Activated CD4-positive, alpha-beta T cell treated with anti-CD3 and anti-CD28 coated beads, Interleukin-2, amount 10 ng/mL, durations not matched to agents 24 days and 14 days (primary cell): ENCODE measurements around the gene MAPK9. TPM values are rescaled to one million over a fixed set of nuclear protein-coding genes. Genes with fewer than 3 reads are reported as not detected.

ENCODE experiments used
- DNase-seq: peaks from one replicate; pipeline ENCODE4 v3.0.0; 2022
- H3K27ac Mint-ChIP-seq: one replicate; pipeline ENCODE4 v1.8.0; 2022; ENCODE audit warnings: mild to moderate bottlenecking, mixed read lengths
- H3K27me3 Mint-ChIP-seq: one replicate; pipeline ENCODE4 v1.8.0; 2022; ENCODE audit warnings: mixed read lengths
- H3K36me3 Mint-ChIP-seq: one replicate; pipeline ENCODE4 v1.8.0; 2022; ENCODE audit warnings: low read depth, mild to moderate bottlenecking, mixed read lengths
- H3K4me1 Mint-ChIP-seq: one replicate; pipeline ENCODE4 v1.8.0; 2021; ENCODE audit warnings: mixed read lengths
- H3K4me3 Mint-ChIP-seq: one replicate; pipeline ENCODE4 v1.8.0; 2022; ENCODE audit warnings: mild to moderate bottlenecking, moderate library complexity, mixed read lengths
- H3K9me3 Mint-ChIP-seq: one replicate; pipeline ENCODE4 v1.8.0; 2021; ENCODE audit warnings: mixed read lengths
- intact Hi-C: fragments of 100-400 bp; cut with micrococcal nuclease; formaldehyde crosslinking; loops from one replicate; pipeline ENCODE4 v1.15.1; 2023
- total RNA-seq: library from RNA; stranded (reverse); gene quantifications from 2 replicates; pipeline ENCODE4 v1.2.3, GENCODE V29; 2022

Gene MAPK9
- total RNA-seq, 1 donor from 2014 or later = 44.5 TPM

DNA sequence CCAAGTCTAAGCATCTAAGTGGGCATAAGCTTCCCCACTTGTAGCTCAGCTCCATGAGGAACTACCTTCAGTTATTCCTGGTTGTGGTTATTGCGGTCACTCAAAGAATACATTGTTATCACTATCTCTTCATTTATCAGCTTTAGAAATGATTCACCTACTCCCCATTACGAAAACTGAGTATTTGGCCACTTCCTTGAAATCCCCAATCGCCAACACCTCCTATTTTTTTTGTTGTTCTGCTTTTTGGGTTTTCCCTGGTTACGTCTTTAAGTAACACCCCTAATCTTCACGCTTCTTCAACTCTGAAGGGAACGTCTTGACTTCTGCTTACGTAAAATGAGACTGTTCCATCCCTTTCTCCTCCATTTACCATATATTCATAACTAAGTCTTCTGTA is 20.7 kb downstream of the MAPK9 start:
- intact Hi-C loops = no loop called here
- no peak overlapping the region for H3K4me3 Mint-ChIP-seq
- peaks cover 25% of the 10 kb centered on the region for H3K9me3 Mint-ChIP-seq
- H3K4me1 Mint-ChIP-seq = no peaks in the 10 kb centered on the region
- H3K27me3 Mint-ChIP-seq = no peaks in the 10 kb centered on the region
- H3K27ac Mint-ChIP-seq = no peak overlapping the region
- peaks cover 61% of the 10 kb centered on the region for H3K36me3 Mint-ChIP-seq
- no peak for DNase-seq

DNA sequence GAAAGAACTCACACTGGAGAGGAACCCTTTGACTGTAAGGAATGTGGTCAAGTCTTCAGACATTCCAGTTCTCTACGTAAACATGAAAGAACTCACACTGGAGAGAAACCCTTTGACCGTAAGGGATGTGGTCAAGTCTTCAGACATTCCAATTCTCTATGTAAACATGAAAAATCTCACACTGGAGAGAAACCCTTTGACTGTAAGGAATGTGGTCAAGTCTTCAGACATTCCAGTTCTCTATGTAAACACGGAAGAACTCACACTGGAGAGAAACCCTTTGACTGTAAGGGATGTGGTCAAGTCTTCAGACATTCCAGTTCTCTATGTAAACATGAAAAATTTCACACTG is 32.6 kb downstream of the MAPK9 start:
- intact Hi-C loops = no loop called here
- peaks cover 34% of the 10 kb centered on the region for H3K9me3 Mint-ChIP-seq
- no peak for DNase-seq
- no peaks in the 10 kb centered on the region for H3K4me1 Mint-ChIP-seq
- H3K36me3 Mint-ChIP-seq = peaks cover 87% of the 10 kb centered on the region
- no peaks in the 10 kb centered on the region for H3K27me3 Mint-ChIP-seq
- H3K4me3 Mint-ChIP-seq = no peak overlapping the region
- no peak overlapping the region for H3K27ac Mint-ChIP-seq

DNA sequence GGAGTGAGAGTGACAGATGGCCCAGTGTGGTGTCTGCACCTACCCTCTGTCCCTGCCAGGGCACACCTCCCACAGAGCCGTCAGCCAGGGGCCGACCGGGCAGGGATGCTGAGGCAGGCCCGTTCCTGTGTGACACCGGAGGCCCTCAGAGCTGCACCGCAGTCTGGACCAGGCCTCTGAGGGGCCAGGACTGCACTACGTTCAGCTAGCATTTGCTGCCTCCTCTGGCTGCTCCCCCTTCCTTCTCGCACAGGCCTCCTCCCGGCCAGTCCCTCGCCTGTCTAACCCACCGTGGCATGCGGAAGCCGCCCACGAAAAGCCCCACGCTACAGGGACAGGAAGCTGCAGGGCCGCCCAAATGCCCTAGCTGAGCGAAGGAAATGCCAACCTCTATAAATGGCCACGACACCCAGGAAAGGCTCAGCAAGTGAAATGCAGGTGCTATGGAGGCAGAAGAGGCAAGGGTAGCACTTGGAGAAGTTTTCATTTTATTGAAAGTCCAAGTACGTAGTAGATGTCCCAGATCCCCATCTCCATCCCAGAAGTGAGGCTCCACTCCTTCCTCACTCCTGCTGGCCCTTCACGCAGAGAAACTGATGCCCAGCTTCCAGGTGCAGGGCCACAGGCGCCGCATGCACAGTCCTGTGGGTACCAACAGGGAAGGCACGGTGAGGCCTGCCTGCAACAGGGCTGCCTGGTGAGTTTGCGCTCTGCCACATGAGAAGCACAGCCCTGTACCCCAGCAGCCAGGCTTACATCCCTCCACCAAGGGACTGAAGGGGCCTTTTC is 38.7 kb downstream of the MAPK9 start:
- Mint-ChIP-seq H3K9me3 (peaks cover 21% of the 10 kb centered on the region), H3K36me3 (peaks cover 80% of the 10 kb centered on the region), H3K4me3 (no peak overlapping the region), H3K27ac (no peak overlapping the region), H3K4me1 (no peaks in the 10 kb centered on the region), H3K27me3 (no peaks in the 10 kb centered on the region)
- intact Hi-C loops = no loop called here
- no peak for DNase-seq

DNA sequence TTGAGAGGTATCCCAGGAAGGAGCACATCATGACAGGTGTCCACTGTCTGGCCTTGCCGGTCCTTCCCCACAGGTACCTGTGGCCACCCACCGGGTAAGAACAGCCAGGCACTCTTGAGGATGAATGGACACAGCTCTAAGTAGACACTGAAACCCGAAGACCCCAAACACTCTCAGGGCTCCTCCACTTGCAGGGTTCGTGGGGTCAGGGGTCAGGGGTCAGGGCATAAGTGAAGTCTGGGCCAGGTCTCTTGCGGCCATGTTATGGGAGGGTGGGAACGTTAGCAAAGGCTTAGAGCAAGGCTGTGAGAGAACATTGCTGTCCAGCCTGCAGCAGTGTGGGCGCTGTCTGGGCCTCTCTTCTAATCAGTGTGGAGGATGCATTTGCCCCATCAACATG is 40.0 kb downstream of the MAPK9 start:
- Mint-ChIP-seq H3K9me3 (peaks cover 30% of the 10 kb centered on the region), H3K4me3 (no peak overlapping the region), H3K27ac (no peak overlapping the region), H3K27me3 (no peaks in the 10 kb centered on the region), H3K36me3 (peaks cover 80% of the 10 kb centered on the region), H3K4me1 (no peaks in the 10 kb centered on the region)
- DNase-seq = no peak
- intact Hi-C loops = no loop called here

DNA sequence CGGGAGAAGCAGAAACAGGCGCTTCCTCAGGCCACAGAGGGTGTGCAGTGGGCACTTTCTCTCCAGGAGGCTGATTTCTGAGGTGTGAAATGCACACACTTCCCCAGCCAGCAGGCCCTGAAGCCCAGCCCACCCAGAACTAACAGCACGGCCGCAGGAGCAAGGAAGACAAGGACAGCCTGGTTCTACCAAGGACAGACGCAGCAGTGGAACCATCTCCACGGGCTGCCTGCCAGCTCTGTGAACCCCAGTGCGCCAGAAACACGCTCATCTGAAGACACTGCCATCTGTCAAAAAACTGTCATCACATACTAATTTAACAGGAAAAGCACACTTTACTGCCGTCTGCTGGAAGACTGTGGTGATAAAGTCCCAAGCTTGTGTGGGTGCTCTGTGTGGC is 40.7 kb downstream of the MAPK9 start:
- H3K9me3 Mint-ChIP-seq = peaks cover 36% of the 10 kb centered on the region
- no peaks in the 10 kb centered on the region for H3K27me3 Mint-ChIP-seq

DNA sequence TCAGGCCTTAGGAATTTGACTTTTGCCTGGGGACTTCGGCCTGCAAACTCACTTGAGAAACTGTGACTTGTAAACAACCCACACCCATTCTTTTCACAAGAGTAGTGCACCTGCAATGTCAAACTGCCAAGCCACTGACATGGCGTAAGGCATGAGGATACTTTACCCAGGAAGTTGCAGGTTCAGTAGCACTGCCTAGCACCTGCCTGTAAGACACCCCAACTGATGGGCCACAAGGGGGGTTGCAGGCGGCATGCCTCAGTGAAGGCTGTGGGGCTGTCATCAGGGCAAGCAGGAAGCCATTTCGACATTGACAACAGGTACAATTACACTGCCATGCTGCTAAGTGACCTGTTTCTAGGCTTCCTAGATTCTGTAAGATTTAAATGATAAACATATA is 41.6 kb downstream of the MAPK9 start:
- intact Hi-C loops = no loop called here
- DNase-seq = no peak
- no peak overlapping the region for H3K27ac Mint-ChIP-seq
- H3K4me1 Mint-ChIP-seq = no peaks in the 10 kb centered on the region
- peaks cover 36% of the 10 kb centered on the region for H3K9me3 Mint-ChIP-seq
- H3K4me3 Mint-ChIP-seq = no peak overlapping the region
- H3K27me3 Mint-ChIP-seq = no peaks in the 10 kb centered on the region
- peaks cover 77% of the 10 kb centered on the region for H3K36me3 Mint-ChIP-seq

More for the DNA sequence above, 40.7 kb downstream of the MAPK9 start:
- no peak overlapping the region for H3K27ac Mint-ChIP-seq
- no peak for DNase-seq
- H3K36me3 Mint-ChIP-seq = peaks cover 81% of the 10 kb centered on the region
- H3K4me1 Mint-ChIP-seq = no peaks in the 10 kb centered on the region
- intact Hi-C loops = no loop called here
- H3K4me3 Mint-ChIP-seq = no peak overlapping the region

DNA sequence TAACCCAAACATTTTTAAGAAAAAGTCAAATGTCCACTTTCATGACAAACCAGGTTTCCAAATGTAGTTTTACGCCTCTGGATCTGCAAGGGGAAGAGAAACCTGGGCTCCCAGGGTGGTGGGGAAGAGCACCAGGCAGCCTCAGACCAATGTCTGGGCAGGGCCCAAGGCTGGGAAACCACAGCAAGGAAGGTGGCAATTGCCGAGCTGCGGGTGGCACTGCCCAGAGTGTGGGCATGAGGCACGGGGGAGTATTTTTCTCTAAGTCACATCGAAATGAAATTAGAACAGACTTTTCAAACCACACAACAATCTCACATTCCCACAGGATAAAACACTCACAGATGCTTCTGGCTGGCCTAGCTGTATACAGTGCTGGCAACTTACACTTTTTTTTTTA is 50.3 kb downstream of the MAPK9 start:
- intact Hi-C loops = no loop called here
- H3K27me3 Mint-ChIP-seq = no peaks in the 10 kb centered on the region

DNA sequence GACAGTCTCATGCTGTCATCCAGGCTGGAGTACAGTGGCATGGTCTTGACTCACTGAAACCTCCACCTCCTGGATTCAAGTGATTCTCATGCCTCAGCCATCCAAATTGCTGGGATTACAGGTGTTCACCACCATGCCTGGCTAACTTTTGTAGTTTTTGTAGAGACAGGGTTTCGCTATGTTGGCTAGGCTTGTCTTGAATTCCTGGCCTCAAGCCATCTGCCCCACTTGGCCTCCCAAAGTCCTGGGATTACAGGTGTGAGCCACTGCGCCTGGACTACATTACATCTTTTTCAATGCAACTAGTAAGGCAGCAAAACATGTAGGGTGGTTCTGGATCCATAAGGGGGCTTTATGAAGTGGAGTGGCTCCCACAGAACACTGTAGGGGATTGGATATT is 53.3 kb downstream of the MAPK9 start:
- Mint-ChIP-seq H3K9me3 (peaks cover 16% of the 10 kb centered on the region), H3K36me3 (peaks cover 94% of the 10 kb centered on the region)

More for the DNA sequence above, 50.3 kb downstream of the MAPK9 start:
- peaks cover 85% of the 10 kb centered on the region for H3K36me3 Mint-ChIP-seq
- no peak for DNase-seq
- peaks cover 19% of the 10 kb centered on the region for H3K9me3 Mint-ChIP-seq
- no peak overlapping the region for H3K27ac Mint-ChIP-seq
- no peaks in the 10 kb centered on the region for H3K4me1 Mint-ChIP-seq
- H3K4me3 Mint-ChIP-seq = no peak overlapping the region

DNA sequence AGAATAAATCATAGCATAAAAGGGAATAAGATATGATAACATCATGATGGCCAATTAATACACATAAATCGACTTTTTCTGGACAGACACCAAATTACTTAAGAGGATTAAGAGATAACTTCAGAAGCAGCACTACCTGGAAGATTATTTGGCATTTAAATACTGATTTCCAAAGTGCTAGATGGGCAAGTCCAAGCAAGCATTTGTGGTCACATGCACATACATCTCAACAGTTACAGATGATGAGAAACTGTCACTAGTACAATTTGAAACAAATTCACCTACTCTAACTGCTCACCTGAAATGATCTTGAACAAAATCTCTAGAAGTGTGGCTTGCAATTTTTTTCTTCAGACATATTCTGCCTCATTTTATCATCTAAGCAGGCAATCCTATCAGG is 56.0 kb downstream of the MAPK9 start:
- Mint-ChIP-seq H3K9me3 (peaks cover 4% of the 10 kb centered on the region), H3K27me3 (no peaks in the 10 kb centered on the region), H3K36me3 (peaks cover 78% of the 10 kb centered on the region), H3K27ac (no peak overlapping the region), H3K4me1 (no peaks in the 10 kb centered on the region), H3K4me3 (no peak overlapping the region)
- intact Hi-C loops = no loop called here
- DNase-seq = no peak

More for the DNA sequence above, 53.3 kb downstream of the MAPK9 start:
- no peaks in the 10 kb centered on the region for H3K4me1 Mint-ChIP-seq
- intact Hi-C loops = no loop called here
- H3K27me3 Mint-ChIP-seq = no peaks in the 10 kb centered on the region
- H3K4me3 Mint-ChIP-seq = no peak overlapping the region
- no peak overlapping the region for H3K27ac Mint-ChIP-seq
- DNase-seq = no peak

DNA sequence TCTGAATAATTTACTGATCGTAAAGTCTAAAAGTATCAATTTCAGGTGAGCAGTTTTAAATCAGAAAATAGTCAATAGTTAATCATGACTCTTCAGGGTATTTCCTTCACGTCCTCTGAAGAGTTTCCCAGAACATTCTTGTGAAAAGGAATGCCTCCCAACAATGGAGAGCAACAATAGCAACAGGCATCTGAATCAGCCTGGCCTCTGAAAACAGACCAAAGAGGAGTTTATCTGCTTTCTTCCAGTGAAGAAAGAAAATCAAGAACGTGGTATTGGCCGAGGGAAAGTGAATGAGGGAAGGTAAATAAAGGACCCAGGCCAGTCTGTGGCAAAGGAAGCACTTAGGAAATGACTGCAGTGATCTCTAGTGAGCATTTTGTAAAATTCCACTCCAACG is 56.8 kb downstream of the MAPK9 start:
- H3K36me3 Mint-ChIP-seq = peaks cover 72% of the 10 kb centered on the region

DNA sequence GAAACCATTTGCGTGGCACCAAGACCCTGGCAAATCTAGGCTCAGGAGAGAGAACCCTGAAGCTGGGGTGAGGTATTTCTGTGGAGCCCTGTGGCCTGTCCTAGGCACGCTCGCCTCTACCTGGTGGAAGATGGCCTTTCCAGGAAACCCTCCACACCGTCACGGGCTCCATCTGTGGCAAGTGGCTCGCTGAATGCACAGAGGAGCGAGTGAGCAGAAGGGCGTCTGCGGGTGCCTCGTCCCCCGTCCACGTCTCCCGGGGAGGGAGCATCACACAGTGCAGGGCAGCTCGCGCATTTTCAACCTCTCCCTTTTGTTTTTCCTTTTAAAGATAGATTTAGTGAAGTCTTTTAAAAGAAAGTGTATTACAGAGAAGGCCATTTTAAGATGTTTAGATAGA is 57.6 kb downstream of the MAPK9 start:
- intact Hi-C loops = no loop called here
- H3K4me3 Mint-ChIP-seq = no peak overlapping the region
- H3K4me1 Mint-ChIP-seq = no peaks in the 10 kb centered on the region
- no peak for DNase-seq
- no peaks in the 10 kb centered on the region for H3K27me3 Mint-ChIP-seq
- no peak overlapping the region for H3K27ac Mint-ChIP-seq
- peaks cover 65% of the 10 kb centered on the region for H3K36me3 Mint-ChIP-seq
- peaks cover 9% of the 10 kb centered on the region for H3K9me3 Mint-ChIP-seq

More for the DNA sequence above, 56.8 kb downstream of the MAPK9 start:
- Mint-ChIP-seq H3K9me3 (peaks cover 5% of the 10 kb centered on the region), H3K27ac (no peak overlapping the region), H3K4me3 (no peak overlapping the region), H3K4me1 (no peaks in the 10 kb centered on the region), H3K27me3 (no peaks in the 10 kb centered on the region)
- no peak for DNase-seq
- intact Hi-C loops = no loop called here

DNA sequence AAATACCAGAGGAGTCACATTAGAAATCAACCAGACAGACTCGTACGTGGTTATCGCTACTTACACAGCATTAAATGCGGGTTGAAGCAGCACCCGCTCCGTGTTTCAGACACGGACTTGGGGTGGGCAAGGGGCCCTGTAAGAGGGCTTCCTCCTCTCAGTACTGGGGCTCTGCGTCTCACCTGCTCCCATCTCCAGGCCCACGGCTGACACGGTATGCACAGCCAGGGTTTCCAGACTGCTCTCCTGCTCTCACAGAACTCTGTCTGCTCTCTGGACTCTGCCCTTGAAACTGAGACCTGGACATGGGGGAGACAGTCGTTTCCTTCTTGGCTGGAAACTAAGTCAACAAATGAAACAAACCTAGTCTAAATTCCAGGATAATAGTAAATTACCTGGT is 58.2 kb downstream of the MAPK9 start:
- Mint-ChIP-seq H3K4me3 (no peak overlapping the region), H3K27ac (no peak overlapping the region)

DNA sequence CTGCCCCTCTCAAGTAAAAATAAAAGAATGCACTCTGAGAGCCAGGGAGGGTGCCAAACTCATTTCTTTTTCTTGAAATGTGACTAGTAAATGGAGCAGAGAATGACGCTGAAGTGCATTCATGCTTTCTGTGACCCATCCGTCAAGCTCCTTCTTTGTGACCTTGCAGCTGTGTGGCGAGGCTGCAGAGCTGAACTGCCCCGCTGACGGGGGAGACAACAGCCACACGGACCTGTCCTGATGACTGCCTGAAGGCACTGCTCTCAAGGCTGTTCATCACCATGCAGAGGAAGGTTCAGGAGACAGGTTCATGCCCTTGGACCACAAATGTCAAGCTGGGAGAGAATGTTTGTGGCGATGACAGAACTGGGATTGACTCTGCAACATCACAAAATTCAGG is 61.9 kb downstream of the MAPK9 start:
- Mint-ChIP-seq H3K27ac (no peak overlapping the region), H3K27me3 (no peaks in the 10 kb centered on the region), H3K9me3 (peaks cover 16% of the 10 kb centered on the region), H3K4me3 (no peak overlapping the region), H3K4me1 (no peaks in the 10 kb centered on the region), H3K36me3 (peaks cover 24% of the 10 kb centered on the region)
- intact Hi-C loops = no loop called here
- DNase-seq = no peak

More for the DNA sequence above, 58.2 kb downstream of the MAPK9 start:
- no peaks in the 10 kb centered on the region for H3K27me3 Mint-ChIP-seq
- intact Hi-C loops = no loop called here
- H3K4me1 Mint-ChIP-seq = no peaks in the 10 kb centered on the region
- peaks cover 59% of the 10 kb centered on the region for H3K36me3 Mint-ChIP-seq
- DNase-seq = no peak
- H3K9me3 Mint-ChIP-seq = peaks cover 9% of the 10 kb centered on the region

DNA sequence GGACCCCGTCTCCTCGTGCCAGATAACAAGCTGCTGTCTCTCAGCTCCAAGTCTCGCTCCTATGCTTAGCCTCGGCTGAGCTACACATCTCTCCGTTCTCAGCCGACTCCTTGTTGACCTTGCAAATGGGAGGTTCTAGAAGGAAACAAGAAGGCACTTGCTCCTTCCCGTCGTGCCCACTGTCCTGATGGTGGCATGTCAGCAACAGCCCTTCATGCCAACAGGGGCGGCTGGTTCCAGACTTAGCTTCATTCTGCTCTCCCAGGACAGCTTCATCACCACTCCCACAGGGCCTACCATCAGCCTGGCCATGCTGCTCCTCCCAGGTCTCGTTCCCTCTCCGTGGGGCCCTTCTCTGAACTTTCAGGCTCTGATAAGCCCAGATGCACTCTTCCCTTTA is 69.8 kb downstream of the MAPK9 start:
- Mint-ChIP-seq H3K4me3 (no peak overlapping the region), H3K27ac (no peak overlapping the region), H3K36me3 (peaks cover 3% of the 10 kb centered on the region), H3K4me1 (no peaks in the 10 kb centered on the region), H3K27me3 (no peaks in the 10 kb centered on the region), H3K9me3 (peaks cover 32% of the 10 kb centered on the region)
- no peak for DNase-seq
- intact Hi-C loops = no loop called here

DNA sequence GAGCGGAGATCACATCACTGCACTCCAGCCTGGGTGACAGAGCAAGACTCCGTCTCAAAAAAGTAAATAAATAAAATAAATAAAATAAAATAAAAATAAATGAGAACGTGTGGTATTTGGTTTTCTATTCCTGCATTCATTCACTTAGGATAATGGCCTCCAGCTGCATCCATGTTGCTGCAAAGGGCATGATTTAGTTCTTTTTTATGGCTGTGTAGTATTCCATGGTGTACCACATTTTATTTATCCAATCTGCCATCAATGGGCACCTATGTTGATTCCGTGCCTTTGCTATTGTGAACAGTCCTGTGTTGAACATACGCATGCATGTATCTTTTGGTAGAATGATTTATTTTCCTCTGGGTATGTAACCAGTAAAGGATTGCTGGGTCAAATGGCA is 74.1 kb downstream of the MAPK9 start:
- no peak overlapping the region for H3K4me3 Mint-ChIP-seq
- H3K27ac Mint-ChIP-seq = no peak overlapping the region
- peaks cover 3% of the 10 kb centered on the region for H3K36me3 Mint-ChIP-seq
- intact Hi-C loops = no loop called here
- peaks cover 23% of the 10 kb centered on the region for H3K9me3 Mint-ChIP-seq
- no peaks in the 10 kb centered on the region for H3K27me3 Mint-ChIP-seq
- H3K4me1 Mint-ChIP-seq = no peaks in the 10 kb centered on the region
- no peak for DNase-seq
